Peyer's patch (tissue), 4 donors: Measurements from ENCODE around the gene URAD.

Experiments used
- CTCF ChIP-seq, 6 experiments: fragments of 450-650 bp in 4 of 6; fragments of 200-600 bp in 2 of 6; sonication (generic) in 1 of 6; IDR thresholded peaks; one replicate each; pipeline ENCODE4 v1.5.1; 2017 to 2019; ENCODE audit warnings: antibody characterized with exemption in 6 of 6, mild to moderate bottlenecking in 3 of 6, moderate library complexity in 1 of 6
- POLR2A ChIP-seq, 2 donors: fragments of 450-650 bp; IDR thresholded peaks; one replicate each; pipeline ENCODE4 v1.5.1; 2017; ENCODE audit warnings: antibody characterized with exemption in 2 of 2, mild to moderate bottlenecking in 2 of 2, moderate library complexity in 2 of 2

DNA sequence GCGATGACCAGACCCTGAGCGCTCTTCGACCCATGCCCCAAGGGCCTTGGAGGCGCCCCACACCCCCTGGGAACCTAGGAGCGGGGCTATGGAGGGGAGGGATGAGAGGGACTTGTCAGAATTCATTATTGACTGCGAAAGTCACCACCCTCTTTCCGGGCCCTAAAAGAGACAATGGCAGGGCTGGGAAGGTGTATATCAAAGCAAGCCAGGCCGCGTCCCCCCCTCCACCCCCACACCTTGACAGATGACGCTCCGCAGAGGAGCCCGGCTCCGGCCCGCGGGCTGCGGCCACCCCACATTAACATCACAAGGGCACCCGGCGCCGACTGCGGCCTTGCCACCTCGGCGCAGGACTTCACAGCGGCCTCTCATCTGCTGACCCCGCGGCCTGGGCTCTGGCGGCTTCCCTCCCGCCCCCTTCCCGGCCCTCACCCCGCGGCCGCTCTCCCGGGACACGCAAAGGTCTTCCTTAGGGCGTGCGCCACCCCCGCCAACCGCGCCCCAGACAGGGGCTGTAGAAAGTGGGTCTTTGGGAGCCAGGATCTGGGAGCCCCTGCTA, 21.8 kb downstream of the URAD start:
- no peak for TF ChIP-seq CTCF (IDR thresholded peaks at IDR 0.05)
- TF ChIP-seq POLR2A (IDR thresholded peaks at IDR 0.05), result no peak
